NCI-H2029 (cell line): ENCODE measurements around the gene COA3.
A peak's percentile ranks its signal among the peaks of the same experiment; 100 is the strongest.

ENCODE experiments used
- DNase-seq: peaks from one replicate; lab custom pipeline; 2025; lab: John Stamatoyannopoulos, UW

The COA3 gene

GRCh38 chr17:42817866-42818265, 19.4 kb upstream of the COA3 start:
- DNase-seq = no peak

- peak; percentile 91 for DNase-seq
These were observed 16.3 kb upstream of the COA3 start for GRCh38 chr17:42814633-42815399.

GRCh38 chr17:42809250-42809649, 10.7 kb upstream of the COA3 start:
- DNase-seq = no peak

GRCh38 chr17:42806249-42806648, 7.7 kb upstream of the COA3 start:
- no peak for DNase-seq

GRCh38 chr17:42804918-42805367, 6.4 kb upstream of the COA3 start:
- DNase-seq = peak; percentile 78

- DNase-seq = no peak
These were observed 4.8 kb upstream of the COA3 start for GRCh38 chr17:42803074-42803883.

GRCh38 chr17:42798011-42798382, 507 bp downstream of the COA3 start:
- DNase-seq = no peak

- no peak for DNase-seq
These were observed 1.2 kb downstream of the COA3 start for GRCh38 chr17:42797067-42798007.

- DNase-seq = no peak
These were observed 2.3 kb downstream of the COA3 start for GRCh38 chr17:42796066-42796758.

GRCh38 chr17:42795465-42795864, 3.0 kb downstream of the COA3 start:
- DNase-seq = no peak

- DNase-seq = no peak
These were observed 3.4 kb downstream of the COA3 start for GRCh38 chr17:42795061-42795460.

GRCh38 chr17:42792545-42792944, 6.0 kb downstream of the COA3 start:
- DNase-seq = no peak

GRCh38 chr17:42791948-42792347, 6.6 kb downstream of the COA3 start:
- DNase-seq = no peak

GRCh38 chr17:42787266-42787665, 11.2 kb downstream of the COA3 start:
- DNase-seq = no peak

- no peak for DNase-seq
These were observed 13.5 kb downstream of the COA3 start for GRCh38 chr17:42784811-42785592.

GRCh38 chr17:42784409-42784808, 14.1 kb downstream of the COA3 start:
- DNase-seq = no peak

- no peak for DNase-seq
These were observed 14.7 kb downstream of the COA3 start for GRCh38 chr17:42783791-42784138.

- DNase-seq = no peak
These were observed 15.3 kb downstream of the COA3 start for GRCh38 chr17:42783062-42783790.

GRCh38 chr17:42782166-42783061, 16.1 kb downstream of the COA3 start:
- no peak for DNase-seq
